Fibroblast of the aortic adventitia (primary cell): ENCODE data around the gene GBA2. TPM values are rescaled to one million over a fixed set of nuclear protein-coding genes. Genes with fewer than 3 reads are reported as not detected.

Experiments used
- DNase-seq: peaks from one replicate; pipeline ENCODE4 v3.0.0-alpha.2; 2010; ENCODE audit warnings: low read depth
- H3K4me3 ChIP-seq: 2 replicates; pipeline ENCODE4 v1.5.1; 2011; ENCODE audit warnings: low read depth, mild to moderate bottlenecking, control low read depth, low read length, moderate library complexity
- total RNA-seq: library from RNA; depleted of rRNA; stranded (reverse); fragments of >200 nt; gene quantifications from 2 replicates; pipeline ENCODE4 v1.2.3, GENCODE V29; 2012; ENCODE audit warnings: low replicate concordance
- TF ChIP-seq, protein P1 (sequence below): IDR thresholded peaks from 2 replicates; pipeline ENCODE4 v1.5.1; 2011; ENCODE audit warnings: mild to moderate bottlenecking, low read length, control low read depth, inconsistent platforms; ENCODE audit not compliant: insufficient read depth

GBA2 gene
- total RNA-seq, 1 donor = 25.5 TPM

- TF ChIP-seq, protein P1, sequence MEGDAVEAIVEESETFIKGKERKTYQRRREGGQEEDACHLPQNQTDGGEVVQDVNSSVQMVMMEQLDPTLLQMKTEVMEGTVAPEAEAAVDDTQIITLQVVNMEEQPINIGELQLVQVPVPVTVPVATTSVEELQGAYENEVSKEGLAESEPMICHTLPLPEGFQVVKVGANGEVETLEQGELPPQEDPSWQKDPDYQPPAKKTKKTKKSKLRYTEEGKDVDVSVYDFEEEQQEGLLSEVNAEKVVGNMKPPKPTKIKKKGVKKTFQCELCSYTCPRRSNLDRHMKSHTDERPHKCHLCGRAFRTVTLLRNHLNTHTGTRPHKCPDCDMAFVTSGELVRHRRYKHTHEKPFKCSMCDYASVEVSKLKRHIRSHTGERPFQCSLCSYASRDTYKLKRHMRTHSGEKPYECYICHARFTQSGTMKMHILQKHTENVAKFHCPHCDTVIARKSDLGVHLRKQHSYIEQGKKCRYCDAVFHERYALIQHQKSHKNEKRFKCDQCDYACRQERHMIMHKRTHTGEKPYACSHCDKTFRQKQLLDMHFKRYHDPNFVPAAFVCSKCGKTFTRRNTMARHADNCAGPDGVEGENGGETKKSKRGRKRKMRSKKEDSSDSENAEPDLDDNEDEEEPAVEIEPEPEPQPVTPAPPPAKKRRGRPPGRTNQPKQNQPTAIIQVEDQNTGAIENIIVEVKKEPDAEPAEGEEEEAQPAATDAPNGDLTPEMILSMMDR = no peak
- H3K4me3 ChIP-seq = no peak overlapping the region
- DNase-seq = no peak
These were observed 5.6 kb downstream of the GBA2 start for GRCh38 chr9:35743452-35743851.

GRCh38 chr9:35741740-35742139, 7.3 kb downstream of the GBA2 start:
- no peak overlapping the region for H3K4me3 ChIP-seq
- TF ChIP-seq, protein P1 = no peak
- DNase-seq = no peak

DNA sequence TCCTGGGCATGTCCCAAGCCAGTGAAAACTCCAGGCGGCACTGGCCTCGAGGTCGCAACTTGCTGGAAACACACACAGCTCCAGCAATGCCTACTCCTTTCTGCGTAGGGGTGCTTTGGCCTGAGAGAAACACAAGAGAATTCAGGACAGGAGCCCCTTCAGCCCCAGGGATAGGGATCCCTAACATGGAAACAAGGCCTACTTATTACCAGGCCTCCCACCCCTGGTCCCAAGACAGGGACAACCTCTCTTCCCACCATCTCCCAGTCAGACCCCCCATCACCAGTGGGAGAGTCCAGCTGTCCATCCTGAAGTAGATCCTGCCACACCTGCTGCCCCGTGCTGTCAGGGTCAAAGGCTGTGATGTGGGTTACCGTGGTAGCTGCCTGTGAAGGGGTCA, 8.8 kb downstream of the GBA2 start:
- DNase-seq = no peak
- H3K4me3 ChIP-seq = no peak overlapping the region
- TF ChIP-seq, protein P1 = no peak

DNA sequence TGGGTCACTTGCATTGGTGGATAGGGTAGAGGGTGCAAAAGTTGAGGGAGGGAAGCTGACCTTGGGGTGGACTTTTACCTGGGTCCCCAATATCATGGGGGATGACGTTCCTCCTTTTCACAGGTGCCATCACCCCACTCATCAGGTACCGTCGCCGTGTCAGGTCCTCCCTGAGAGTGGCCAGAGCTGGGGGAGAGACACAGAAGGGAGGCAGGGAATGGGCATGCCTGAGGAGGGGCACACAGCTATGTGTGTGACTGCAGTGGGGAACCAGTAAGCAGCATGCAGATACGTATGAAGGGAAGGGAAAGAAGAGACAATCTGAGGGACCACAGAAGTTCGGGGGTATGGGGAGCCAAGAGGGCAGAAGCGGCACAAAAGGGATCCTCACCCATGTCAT, 10.1 kb downstream of the GBA2 start:
- TF ChIP-seq, protein P1 = no peak
- DNase-seq = no peak
- H3K4me3 ChIP-seq = no peak overlapping the region

- no peak for DNase-seq
- no peak overlapping the region for H3K4me3 ChIP-seq
- TF ChIP-seq, protein P1 = no peak
These were observed 10.8 kb downstream of the GBA2 start for GRCh38 chr9:35738186-35738585.

DNA sequence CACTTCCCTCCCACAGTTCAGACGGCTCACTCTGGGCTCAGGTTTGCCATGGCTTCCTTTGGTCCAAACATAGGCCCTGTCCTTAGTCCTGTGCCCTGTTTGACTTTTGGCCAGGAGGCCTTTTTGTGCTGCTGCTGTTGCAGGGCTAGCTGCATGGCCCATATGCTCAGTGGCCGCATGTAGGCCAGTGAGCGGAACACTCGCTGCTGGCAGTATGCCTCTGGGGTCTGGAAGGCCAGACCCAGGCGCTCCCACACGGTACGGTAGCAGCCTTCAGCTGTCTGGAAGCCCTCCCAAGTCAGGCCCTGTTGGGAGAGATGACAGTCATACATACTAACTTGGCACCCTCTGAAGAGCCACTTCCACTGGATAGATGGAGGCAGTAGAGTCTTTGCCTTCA, 11.9 kb downstream of the GBA2 start:
- TF ChIP-seq, protein P1 = no peak
- H3K4me3 ChIP-seq = no peak overlapping the region
- DNase-seq = no peak

DNA sequence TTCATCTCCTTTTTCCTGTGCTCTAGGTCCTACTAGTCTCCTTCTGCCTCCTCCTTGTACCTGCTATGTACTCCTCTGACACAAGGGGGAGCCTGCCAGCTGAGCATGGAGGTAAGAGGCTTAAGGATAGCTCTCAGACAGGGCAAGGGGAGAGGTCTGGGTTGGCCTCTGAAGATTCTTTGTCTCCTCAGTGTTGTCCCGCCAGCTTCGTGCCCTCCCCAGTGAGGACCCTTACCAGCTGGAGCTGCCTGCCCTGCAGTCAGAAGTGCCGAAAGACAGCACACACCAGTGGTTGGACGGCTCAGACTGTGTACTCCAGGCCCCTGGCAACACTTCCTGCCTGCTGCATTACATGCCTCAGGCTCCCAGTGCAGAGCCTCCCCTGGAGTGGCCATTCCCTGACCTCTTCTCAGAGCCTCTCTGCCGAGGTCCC, 12.8 kb downstream of the GBA2 start:
- peak; percentile 79 for DNase-seq
- TF ChIP-seq, protein P1 = peak; percentile 96
- H3K4me3 ChIP-seq = no peak overlapping the region
